Heart left ventricle (tissue), 13 donors: ENCODE data around the gene TMEM39B.

Experiments
- POLR2A ChIP-seq, 2 donors: fragments of 450-650 bp; IDR thresholded peaks; one replicate each; pipeline ENCODE4 v1.6.1; 2017; ENCODE audit warnings: antibody characterized with exemption in 2 of 2, mild to moderate bottlenecking in 2 of 2, moderate library complexity in 2 of 2
- TF ChIP-seq, protein P1 (sequence below), 12 donors: fragments of 200-600 bp; sonication (generic) in 4 of 12; IDR thresholded peaks; one replicate each; pipeline versions ENCODE4 v1.5.0 to v1.8.0; 2018 to 2022; ENCODE audit warnings: antibody characterized with exemption in 12 of 12, mild to moderate bottlenecking in 5 of 12
- donor health status: ischemic (EF 13 %, LVEDD 7.1; RV severe dilation, severe dysfunction).
- donor health status: DM: no; HTN: yes; CAD: no.
- donor health status: DM: no; HTN: no; CAD: no.
- donor health status: ischemic (EF 25% LVEDD 6.9; RV normal size, moderate dysfunction).
- donor health status: ischemic (EF 25% LVEDD 5.7; RV mildly dilated, moderate dysfunction).
- donor health status: ischemic (EF 35%, LVEDD 5.7; RV mildly dilated, moderate dysfunction).
- donor health status: nonischemic (EF 11% LVEDD 7.7; RV severe dilation, severe dysfunction).
- donor health status: DM: yes; HTN: yes; CAD: no.
- donor health status: PGD.
- donor health status: ischemic (EF 29% LVEDD 5.4; RV normal size, mild dysfunction).
- donor health status: nonischemic (EF 23%, LVEDD 6.1; RV moderate dilation, normal function).

DNA sequence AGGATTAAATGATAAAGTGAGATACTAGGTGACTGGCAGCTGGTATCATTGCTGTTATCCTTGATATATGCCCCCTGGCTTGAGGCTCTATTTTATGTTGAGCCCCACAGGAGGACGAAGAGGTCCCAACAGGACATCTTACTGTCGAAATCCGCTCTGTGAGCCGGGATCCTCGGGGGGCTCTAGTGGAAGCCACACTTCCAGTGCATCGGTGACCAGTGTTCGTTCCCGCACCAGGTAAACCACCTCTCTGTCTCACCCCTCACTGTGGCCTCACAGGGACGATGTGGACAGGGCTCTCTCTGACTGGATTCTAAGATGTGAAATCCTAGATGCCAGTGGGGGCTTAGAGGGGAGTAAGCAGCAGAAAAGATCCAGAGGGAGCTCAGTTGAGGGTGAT is 2.1 kb downstream of the TMEM39B start:
- TF ChIP-seq, protein P1, sequence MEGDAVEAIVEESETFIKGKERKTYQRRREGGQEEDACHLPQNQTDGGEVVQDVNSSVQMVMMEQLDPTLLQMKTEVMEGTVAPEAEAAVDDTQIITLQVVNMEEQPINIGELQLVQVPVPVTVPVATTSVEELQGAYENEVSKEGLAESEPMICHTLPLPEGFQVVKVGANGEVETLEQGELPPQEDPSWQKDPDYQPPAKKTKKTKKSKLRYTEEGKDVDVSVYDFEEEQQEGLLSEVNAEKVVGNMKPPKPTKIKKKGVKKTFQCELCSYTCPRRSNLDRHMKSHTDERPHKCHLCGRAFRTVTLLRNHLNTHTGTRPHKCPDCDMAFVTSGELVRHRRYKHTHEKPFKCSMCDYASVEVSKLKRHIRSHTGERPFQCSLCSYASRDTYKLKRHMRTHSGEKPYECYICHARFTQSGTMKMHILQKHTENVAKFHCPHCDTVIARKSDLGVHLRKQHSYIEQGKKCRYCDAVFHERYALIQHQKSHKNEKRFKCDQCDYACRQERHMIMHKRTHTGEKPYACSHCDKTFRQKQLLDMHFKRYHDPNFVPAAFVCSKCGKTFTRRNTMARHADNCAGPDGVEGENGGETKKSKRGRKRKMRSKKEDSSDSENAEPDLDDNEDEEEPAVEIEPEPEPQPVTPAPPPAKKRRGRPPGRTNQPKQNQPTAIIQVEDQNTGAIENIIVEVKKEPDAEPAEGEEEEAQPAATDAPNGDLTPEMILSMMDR (IDR thresholded peaks at IDR 0.05), result no peak
- no peak for TF ChIP-seq POLR2A (IDR thresholded peaks at IDR 0.05)
